DLD1 (cell line): ENCODE results near the gene MYL2.

Source experiments
- in situ Hi-C: cut with HindIII; loops from 2 replicates; pipeline ENCODE4 v1.10.0; 2017; ENCODE audit warnings: low sequenced_read_pairs

The MYL2 gene

DNA sequence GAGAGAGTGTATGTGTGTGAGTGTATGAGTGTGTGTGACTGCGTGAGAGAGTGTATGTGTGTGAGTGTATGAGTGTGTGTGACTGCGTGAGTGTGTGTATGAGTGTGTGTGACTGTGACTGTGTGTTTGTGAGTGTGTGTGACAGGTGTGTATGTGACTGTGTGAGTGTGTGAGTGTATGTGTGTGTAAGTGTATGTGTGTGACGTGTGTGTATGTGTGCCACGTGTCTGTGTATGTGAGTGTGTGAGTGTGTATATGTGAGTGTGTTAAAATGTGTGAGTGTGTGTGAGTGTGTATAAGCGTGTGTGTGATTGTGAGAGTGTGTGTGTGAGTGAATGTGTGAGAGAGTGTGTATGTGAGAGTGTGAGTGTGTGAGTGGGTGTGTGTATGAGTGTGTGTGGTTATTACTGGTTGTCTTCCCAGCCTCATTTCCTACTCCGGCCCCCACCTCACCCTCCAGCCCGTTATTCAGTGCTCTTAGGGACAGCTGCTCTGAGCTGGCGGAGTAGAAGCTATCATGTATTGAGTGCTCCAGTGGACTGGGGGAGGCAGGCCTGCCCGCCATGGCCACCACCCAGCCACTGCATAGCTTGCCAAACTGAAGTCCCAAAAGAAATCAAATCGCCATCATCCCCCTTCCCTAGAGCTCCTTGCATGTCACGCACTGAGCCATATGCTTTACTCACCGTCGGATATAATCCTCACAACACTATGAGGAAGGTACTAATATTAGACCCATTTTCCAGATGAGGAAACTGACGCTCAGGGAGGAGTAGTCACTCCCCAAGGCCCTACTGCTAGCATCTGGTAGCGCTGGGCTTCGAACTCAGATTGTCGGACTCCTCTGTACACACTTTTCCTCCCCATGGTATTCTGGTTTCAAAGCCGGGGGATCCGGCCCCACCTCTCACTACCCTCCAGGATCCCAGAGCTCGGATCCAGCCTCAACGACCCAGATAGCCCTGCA lies 10.3 kb upstream of the MYL2 start:
- in situ Hi-C loops = no loop called here

DNA sequence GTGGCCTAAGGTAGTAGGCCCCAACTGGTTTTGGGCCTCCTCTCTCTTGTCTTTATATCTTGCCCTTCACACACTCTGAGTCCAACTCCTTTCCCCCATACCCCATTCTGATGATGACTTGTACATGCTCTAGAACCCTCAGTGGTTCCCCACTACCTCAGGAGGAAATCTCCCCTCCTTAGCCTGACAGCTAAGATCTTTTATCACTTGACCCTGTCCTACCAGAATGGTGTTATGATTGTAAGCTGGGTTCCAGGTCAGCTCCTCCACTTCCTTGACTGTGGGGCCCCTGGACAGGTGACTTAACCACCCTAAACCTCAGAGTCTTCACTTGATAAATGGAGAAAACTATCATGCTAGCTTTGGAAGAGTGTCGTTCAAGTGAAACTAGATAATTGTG lies 9.4 kb upstream of the MYL2 start:
- in situ Hi-C loops = no loop called here

DNA sequence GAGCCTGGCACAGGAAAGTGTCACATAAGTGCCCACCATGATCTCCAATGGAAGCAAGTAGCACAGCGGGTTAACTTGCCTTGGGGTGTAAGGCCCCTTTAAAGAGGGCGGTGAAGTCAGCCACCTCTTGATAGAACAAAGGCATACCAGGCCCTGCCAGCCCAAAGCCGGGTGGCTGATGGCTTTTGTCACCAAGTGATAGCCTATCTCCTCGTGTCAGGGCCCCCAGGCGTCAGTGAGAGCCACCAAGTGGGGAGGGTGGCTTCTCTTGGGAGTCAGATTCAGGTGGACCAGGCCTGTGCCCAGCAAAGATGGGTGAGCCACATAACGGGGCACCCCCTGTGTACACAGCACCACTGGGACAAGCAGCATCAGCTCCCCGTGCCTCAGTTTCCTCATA lies 8.3 kb upstream of the MYL2 start:
- in situ Hi-C loops = no loop called here

DNA sequence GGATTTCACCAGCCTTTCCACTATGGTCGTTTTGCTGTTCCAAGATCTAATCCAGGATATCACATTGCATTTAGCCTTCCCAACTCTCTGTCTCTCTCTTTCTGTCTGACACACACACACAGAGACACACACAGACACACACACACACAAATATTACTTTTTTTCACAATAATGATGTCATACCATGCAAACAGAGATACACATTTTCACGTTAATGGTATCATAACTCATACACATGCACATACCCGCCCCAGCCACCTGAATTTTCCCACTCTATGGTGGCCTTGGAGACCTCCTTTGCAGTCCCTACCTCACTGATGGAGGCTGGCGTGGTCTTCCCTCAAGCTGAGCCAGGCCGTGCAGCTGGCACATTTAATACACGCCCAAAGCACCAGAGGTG lies 7.2 kb upstream of the MYL2 start:
- in situ Hi-C loops = no loop called here

DNA sequence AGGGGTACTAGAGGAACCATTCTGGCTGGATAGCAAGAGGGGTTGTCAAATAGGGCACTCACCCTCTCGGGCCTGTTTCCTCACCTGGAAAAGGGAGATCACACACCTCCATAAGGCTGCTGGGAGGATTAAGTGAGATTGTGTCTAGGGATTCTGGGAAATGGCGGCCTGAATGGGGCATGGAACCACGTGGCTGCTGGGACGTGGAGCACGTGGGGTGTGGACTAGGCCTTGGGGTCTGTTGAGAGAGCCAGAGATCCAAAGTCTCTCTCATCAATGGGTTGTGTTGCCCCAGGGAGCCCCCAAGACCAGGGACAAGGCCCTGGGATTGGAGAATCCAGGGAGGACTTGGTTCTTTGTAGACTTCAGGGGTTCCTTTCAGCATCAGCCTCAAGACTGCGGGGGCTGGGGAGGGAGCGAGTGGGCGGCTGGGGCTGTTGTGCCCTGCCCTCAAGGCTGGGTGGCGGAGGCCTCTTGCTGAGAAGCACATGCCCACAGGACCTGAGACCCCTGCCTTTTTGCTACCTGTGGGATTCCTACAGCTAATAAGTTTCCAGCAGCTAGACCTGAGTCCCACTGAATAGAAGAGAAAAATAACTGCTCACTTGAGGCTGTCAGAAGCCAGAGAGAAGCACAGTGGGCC lies 3.4 kb upstream of the MYL2 start:
- in situ Hi-C loops = no loop called here

DNA sequence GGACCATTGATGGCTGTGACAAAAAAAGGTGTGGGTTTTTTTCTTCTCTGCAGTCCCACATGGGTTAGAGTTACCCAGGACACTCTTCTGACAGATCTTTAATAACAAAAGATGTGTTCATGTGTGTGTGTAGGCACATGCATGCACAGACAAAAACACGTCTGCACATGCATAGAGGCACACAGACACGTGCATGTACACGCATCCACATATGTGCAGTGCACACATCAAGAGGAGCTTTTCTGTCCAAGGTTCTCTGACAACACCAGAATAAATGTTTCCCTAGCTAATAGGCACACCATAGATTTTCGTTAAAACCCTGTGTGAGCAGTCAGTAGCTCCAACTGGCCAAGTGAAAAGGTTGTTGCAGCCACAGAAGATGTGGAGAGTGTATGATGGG lies 2.8 kb upstream of the MYL2 start:
- in situ Hi-C loops = no loop called here

DNA sequence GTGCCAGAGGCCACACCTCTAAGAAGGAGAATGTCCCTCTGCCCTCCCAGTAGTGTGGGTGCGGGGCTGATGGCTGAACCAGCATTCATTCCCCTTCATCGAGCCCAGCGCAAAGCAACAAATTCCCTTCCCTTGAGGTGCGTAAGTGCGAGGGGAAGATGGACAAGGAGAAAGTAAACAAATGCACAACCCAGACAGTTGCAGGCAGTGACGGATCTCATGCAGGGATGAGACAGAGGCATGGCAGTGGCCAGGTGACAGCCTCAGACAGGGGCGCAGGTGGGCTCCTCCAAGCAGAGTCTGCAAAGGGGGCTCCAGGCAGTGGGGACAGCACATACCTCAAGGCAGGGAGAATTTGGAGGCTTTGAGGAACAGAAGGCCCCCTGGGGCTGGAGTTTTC lies 2.3 kb upstream of the MYL2 start:
- in situ Hi-C loops = no loop called here

DNA sequence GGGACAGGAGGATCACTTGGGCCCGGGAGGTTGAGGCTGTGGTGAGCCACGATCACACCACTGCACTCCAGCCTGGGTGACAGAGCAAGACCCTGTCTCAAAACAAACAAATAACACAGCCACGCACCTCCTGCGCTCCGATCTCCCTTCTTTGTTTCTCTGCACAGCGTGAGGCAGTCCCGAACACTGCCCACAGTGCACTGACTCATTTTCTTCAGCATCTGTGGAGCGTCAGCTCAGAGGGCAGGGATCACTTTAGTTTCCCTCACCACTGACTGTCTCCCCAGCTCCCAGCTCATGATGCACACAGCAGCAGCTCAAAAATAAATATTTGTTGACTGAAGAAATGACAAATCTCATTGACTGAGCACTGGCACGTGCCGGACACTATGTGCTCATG lies 883 bp upstream of the MYL2 start:
- in situ Hi-C loops = no loop called here

DNA sequence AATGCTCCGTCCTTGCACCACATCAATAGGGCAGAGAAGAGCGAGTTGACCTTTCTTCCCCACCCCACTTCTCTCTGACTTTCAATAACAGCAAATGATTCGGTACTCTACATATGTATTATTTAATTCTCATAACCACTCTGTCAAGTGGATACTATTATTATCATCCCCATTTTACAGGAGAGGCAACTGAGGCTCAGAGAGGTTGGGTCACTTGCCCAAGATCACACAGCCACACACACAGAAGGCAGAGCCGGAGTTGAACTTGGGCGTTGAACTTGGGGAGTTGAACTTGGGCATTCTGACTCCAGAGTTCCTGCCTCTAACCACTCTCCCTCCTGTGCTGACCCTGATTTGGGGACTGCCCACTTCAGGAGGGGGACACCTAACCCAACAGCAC lies 659 bp downstream of the MYL2 start:
- in situ Hi-C loops = no loop called here

DNA sequence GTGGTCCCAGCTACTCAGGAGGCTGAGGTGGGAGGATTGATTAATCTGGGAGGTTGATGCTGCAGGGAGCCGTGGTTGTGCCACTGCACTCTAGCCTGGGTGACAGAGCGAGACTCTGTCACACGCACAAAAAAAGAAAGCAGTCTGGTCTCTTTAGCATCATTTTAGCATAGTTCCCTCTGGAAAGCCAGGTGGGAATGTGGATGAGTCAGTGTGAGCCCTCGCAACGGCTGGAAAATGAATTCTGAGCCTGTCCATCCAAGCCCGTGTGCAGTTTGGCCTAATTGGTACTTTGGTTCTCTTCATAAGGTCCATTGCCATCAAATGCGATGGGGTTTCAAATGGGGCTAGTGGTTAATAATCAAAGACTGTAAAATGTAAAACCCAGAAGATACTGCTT lies 2.4 kb downstream of the MYL2 start:
- in situ Hi-C loops = no loop called here

DNA sequence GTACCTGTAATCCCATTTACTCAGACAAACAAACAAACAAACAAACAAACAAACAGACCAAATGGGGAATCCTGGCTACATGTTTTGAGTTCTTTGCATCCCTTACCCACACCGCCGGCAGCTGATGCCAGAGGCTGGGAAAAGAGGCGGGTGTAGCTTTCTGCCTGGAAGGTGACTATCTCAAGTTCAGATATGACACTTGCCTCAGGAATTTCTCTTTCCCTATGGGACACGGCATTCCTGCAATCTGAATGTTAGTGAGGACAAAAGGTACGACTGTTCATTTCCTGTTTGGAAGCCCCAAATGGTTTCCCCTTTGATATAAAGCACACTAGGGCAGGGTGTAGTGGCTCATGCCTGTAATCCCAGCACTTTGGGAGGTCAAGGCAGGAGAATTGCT lies 2.9 kb downstream of the MYL2 start:
- in situ Hi-C loops = no loop called here

DNA sequence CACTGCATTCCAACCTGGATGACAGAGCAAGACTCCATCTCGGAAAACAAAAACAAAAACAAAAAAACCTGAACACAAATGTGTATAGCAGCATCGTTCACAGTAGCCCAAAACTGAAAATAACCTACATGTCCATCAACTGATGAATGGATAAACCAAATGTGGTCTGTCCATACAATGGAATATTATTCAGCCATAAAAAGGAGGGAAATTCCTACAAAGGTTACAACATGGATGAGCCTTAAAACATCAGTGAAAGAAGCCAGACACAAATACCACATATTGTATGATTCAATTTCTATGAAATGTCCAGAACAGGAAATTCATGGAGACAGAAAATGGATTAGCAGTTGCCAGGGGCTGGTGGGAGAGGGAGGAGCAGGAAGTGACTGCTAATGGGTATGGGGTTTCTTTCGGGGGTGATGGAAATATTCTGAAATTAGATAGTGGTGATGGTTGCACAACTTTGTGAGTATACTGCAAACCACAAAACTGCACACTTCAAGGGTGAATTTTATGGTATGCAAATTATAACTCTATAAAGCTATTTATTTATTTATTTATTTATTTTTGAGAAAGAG lies 4.0 kb downstream of the MYL2 start:
- in situ Hi-C loops = no loop called here

DNA sequence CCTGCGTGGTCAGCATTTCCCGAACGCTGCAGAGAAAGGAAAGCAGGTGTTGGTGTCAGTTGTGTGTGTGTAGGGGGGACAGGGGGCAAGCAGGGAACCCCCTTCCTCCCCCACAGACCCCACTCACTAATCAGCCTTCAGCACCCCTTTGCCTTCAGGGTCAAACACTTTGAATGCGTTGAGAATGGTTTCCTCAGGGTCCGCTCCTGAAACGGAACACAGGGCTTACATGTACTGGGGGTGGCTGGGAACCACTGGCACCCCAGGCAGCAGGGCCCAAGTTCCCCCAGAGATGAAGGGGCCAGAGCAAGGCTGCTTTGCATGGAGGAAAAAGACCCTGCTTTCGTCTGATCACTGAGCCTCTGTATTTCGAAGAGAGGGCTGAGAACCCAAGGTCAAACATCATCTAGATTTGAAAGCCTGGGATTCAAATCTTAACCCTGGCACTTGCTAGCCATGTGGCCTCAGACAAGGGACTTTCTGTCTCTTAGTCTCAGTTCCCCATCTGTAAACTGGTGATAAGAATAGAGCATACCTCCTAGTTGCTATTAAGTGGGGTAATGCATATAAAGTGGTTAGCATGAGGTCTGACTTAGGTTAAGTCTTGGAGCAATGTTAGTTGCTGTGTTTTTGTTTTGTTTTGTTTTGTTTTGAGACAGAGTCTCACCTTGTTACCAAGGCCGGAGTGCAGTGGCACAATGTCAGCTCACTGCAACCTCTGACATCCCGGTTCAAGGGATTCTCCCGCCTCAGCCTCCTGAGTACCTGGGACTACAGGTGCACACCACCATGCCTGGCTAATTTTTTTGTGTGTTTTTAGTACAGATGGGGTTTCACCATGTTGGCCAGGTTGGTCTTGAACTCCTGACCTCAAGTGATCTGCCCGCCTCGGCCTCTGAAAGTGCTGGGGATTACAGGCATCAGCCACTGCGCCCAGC lies 7.0 kb downstream of the MYL2 start:
- in situ Hi-C loops = no loop called here

DNA sequence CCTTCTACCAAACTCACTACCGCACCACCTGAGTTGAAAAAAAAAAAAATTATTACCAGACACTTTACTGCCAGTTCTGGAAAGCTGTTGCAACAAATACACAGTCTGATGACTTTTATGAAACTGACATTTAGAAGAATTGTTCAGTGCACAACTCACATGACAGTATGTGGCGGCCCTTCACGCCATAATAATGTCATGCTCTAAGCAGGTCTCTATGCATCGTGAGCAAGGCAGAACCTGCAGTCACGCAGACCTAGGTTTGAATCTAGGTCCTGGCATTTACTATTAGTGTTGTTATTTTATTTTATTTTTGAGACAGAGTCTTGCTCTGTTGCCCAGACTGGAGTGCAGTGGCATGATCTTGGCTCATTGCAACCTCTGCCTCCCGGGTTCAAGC lies 8.1 kb downstream of the MYL2 start:
- in situ Hi-C loops = no loop called here

DNA sequence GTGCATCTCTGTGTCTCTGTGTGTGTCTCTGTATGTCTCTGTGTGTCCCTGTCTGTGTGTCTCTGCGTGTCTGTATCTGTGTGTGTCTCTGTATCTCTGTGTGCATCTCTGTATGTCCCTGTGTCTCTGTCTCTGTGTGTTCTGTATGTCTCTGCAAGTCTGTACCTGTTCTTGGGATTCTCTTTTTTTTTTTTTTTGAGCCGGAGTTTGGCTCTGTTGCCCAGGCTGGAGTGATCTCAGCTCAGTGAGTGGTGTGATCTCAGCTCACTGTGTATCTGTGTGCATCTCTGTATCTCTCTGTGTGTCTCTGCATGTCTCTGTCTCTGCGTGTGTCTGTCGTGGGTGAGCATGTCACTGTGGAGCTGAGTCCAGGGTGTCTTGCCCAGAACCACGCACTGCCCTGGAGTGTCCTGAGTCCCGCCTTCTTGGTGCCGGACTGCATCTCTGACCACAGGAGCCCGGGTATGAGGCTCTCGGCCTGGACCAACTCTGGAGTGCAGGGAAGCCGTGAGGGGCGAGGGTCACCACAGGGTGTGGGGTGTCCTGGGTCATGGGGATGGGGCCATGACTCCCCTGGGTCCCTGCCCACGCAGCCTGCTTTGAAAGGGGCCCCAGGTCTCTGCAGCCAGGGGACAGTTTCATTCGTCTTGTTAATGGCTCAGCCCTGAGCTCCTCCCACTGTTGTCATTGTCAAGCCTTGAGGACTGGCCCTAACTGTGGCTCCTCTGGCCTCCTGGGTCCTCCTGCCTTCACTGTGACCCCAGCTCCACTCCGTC lies 11.8 kb downstream of the MYL2 start:
- in situ Hi-C loops = no loop called here

DNA sequence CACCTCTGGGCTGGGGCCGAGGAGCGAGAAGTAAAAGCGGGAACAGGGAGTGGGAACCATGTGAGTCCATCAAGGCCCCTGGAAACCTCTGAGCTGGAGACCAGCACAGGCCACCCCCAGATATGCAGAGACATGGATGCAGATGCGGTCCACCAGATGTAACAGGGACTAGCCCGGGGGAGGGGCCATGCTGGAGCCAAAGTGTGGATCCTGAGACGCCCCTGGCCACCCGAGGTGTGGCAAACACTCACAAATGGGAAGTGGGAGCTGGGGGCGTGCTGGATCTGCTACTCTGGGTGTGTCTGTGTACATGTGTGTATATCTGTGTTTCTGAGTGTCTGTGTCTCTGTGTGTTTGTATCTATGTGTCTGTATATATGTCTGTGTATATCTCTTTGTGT lies 12.8 kb downstream of the MYL2 start:
- in situ Hi-C loops = no loop called here

DNA sequence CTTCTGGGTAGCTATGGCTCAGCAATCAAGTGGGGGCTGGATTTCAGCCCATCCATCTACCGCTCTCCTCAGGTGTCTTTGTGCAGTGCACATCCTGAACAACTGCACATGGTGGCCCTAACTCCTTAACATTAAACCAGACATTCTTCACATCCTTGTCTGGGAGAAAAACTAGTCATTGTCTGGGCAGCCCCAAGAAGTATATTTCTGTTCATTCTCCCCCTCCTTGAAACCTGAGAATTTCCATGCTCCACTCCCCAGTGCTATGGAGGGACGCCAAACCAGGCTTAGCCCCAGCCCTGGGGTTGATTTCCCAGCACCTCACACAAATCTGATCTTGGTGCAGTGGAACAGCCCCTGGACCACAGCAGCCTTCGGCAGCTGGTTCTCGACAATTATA lies 13.4 kb downstream of the MYL2 start:
- in situ Hi-C loops = no loop called here

DNA sequence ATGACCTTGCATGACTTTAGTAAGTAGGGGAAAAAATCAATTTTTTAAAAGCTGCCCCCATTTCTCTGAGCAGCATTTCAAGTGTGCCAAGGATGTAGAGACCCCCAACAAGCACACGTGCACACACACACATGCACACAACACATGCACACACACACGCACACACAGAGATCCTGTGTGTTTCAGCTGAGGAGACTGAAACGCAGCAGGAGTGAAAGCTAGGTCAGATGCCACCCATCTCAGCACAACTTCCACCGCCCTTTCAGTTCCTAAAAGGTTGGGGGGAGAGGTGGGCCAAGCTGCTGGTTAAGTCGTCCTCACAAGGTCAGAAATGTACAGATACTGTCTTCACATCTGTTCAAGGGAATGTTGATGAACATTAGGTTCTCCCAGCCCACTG lies 13.9 kb downstream of the MYL2 start:
- in situ Hi-C loops = no loop called here

DNA sequence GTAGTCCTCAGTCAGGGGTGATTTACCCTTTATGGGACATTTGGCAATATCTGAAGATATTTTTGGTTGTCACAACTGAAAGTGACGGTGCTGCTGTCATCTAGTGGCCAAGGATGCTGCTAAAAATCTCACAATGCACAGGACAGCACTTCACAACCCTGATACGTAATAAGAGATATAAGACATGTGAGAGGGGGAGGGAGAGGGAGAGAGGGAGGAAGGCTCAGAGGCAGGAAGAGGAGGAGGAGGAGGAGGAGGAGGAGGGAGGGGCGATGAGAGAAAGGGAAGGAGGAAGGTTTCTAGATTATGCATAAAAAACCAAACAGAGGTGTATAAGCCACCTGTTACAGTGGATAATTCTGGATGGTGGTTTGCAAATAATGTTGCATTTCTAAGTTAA lies 14.3 kb downstream of the MYL2 start:
- in situ Hi-C loops = no loop called here

DNA sequence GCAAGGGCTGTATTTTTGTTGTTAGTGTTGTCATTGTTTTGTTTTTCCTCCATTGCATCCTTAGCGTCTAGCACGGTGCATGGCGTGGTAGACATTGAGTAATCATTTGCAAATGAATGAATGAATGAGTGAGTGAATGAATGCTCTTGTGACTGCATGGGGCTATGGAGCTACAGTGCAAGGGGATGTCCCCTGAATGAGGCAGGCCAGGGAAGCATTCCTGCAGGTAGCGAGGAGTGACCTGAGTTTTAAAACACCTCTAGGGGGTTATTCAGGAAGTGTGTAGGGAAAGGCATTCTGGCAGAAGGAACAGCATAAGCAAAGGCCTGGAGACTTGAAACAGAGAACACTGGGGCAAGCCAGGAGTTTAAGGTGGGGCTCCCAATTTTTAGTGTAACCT lies 16.9 kb downstream of the MYL2 start:
- in situ Hi-C loops = no loop called here
